GM20431 (cell line): ENCODE results near the gene ROBO1.
"Not testable (repeated sequence)": the region's sequence is repeated elsewhere in the genome, so short reads cannot be mapped to it uniquely, and the experiment has no call there.

Source experiments
- in situ Hi-C: fragments of 300-500 bp; cut with MseI, MboI; formaldehyde crosslinking; loops from one replicate; pipeline ENCODE4 v1.15.0; 2020; ENCODE audit warnings: low sequenced_read_pairs; ENCODE audit not compliant: unreplicated experiment

ROBO1 gene

DNA sequence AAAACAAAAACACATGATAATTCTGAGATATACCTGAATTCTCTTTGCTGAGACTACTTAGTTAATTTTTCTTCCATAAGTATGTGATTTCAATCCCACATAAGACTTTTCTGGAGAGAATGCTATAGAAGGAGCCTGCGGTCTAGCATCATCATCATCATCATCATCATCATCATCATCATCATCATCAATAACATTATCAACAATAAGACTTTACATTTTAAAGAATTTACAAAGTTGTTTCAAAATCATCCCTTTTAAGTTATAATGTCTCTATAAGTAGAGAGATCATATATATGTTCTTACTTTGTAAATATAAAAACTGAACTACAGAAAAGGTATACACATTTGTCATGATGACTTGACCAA lies 965.3 kb downstream of the ROBO1 start:
- in situ Hi-C loops, result no loop called here

DNA sequence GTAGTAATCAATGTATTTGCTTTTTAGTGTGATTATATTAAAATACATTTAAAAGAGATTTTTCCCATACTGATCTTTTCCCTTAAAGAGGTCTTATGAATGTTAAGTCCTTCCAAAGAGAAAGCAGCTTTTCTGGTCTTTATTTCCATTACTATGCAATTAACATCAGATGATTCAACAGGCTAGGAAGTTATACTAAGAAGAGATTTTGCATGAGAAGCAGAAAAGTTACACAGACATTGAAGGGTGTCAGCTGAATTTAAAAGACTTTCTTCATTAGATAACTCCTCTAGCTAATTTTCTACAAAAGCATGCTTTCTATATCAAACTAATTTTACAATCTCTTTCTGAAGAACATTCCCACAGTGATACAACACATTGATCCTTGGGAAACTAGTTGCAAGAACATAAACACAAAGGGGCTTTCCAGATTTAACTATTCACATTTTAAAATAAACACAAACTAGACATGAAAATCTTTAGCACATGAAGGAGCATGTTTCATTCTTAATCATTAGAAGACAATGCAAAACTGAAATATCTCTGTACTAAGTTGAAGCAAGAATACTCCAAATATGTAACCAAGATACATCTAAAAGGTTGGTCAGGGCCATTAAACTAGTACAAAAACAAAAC lies 965.8 kb downstream of the ROBO1 start:
- in situ Hi-C loops, result no loop called here

DNA sequence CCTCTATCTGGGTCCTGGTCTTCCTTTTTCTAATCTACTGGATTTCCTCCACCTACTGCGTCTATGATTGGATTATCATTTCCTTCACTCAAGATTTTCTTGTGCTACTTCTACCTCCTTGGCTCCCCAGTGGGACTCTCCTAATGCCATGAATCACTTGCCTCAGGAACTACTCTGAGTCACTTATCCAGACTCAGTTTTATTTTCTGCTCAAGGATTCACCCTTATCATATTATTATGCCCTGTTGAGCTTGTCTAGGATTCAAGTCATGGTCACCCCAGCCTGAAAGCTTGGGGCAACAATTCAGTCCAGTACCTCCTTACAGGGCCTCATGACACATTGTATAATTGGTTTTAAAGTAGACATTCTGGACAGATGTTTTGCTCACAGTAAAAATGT lies 968.1 kb downstream of the ROBO1 start:
- in situ Hi-C loops, result no loop called here

- in situ Hi-C loops, result no loop called here
Measured at GRCh38 chr3:78798266-78798832, 969.4 kb downstream of the ROBO1 start.

GRCh38 chr3:78794431-78794830 lies 973.4 kb downstream of the ROBO1 start:
- in situ Hi-C loops, result no loop called here

GRCh38 chr3:78792733-78793132 lies 975.1 kb downstream of the ROBO1 start:
- in situ Hi-C loops, result no loop called here

DNA sequence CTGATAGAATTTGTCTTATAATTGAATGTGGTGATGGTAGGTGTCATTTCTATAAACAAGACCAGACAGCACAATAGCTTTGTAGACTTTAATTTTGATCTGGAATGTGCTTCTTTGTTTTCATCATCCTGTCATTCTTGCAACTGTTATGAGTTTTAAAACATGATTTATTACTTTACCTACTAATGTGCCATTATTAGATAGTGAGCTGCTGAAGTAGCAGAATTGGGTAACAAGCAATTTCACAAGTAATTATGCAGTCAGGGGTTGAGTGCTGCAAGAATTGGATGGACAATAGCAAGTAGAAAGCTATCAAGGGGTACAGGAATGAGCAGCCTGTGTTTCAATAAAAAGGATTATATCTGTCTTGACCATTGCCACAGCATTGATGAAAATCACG lies 975.6 kb downstream of the ROBO1 start:
- in situ Hi-C loops, result no loop called here

DNA sequence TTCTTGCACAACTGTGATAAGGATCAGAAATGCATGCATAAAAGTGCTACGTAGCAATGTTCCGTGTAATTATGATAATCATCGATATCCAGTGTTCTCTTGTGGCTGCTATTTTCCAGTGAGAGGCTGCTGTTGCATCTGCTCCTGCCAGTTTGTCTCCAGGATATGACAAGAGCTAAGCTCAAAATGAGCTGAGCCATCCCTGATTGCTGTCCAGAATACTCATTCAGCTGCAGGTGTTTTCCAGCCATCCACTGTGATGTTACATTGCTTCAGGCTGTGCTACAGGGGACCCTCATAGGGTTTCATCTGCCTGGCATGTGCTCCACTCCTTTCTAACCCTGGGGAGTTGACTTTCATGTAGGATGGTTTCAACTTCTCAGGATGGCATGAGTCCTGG lies 976.0 kb downstream of the ROBO1 start:
- in situ Hi-C loops, result no loop called here

GRCh38 chr3:78788839-78789238 lies 979.0 kb downstream of the ROBO1 start:
- in situ Hi-C loops, result no loop called here

GRCh38 chr3:78785004-78785403 lies 982.8 kb downstream of the ROBO1 start:
- in situ Hi-C loops, result no loop called here

DNA sequence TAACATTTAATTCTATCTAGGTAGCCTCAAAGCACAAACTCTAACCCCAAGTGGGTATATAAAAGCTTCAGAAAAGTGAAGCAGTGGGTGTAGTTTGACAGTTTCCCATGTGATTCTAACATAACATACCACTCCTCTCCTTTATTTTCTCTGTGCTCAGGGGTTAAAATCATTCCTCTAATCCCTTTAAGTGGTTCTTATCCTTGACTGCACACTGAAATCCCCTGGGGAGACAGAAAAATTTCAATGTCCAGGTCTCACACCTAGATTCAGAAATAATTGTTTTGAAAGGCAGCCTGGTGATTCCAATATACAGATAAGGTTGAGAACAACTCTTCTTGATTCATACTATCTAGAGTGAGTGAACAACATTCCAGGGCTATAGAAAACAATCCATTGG lies 986.4 kb downstream of the ROBO1 start:
- in situ Hi-C loops, result no loop called here

GRCh38 chr3:78765671-78766485 lies 1001.9 kb downstream of the ROBO1 start:
- in situ Hi-C loops, result no loop called here

DNA sequence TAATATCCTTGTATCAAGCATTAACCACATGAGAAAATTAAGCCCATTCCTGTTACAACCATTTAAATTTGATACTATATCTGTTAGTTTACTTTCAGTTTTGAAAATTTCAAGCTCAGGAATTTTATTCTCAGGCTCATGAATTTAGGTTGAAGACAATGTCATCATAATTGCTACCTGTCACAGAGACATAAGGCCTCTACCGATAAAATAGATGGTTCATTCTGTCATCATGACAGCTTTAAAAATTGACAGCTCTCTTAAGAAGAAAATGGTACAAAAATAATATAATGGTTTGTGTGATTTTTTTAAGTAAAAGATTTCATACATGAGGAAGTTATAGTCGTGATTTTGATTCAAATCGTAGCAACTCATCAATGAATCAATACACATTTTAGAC lies 1003.2 kb downstream of the ROBO1 start:
- in situ Hi-C loops, result no loop called here

GRCh38 chr3:78762121-78762520 lies 1005.7 kb downstream of the ROBO1 start:
- in situ Hi-C loops, result no loop called here

GRCh38 chr3:78761126-78761525 lies 1006.7 kb downstream of the ROBO1 start:
- in situ Hi-C loops, result no loop called here

GRCh38 chr3:78757731-78758130 lies 1010.1 kb downstream of the ROBO1 start:
- in situ Hi-C loops, result no loop called here

DNA sequence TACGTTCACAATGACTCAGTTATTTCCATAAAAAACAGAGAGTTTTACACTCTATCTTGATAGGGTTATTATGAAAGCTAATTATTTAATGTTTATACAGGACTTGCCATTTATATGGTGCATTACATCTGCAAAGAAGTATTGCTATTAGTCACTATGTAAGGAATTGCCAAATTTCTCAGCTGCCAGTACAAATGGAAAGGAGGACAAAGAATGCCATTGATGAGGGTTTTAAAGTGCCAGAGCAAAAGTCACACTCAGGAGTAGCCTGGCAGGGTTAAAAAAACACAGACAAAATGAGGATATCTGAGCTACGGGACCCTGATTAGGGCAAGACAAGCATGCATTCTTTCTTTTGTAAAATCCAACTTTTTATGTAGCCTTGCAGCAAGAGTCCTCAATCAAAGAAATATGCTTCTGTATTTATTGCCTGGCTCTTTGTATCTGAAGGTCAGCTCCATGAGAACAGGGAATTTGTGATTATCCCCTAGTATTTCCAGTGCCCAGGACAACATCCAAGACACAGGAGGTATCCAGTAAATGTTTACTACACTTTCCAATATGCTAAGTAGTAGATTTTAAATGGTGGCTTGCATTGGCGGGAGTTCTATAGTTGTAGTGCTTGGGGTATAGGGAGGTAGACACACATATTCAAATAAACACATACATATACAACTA lies 1013.6 kb downstream of the ROBO1 start:
- in situ Hi-C loops, result no loop called here

- in situ Hi-C loops, result no loop called here
Measured at GRCh38 chr3:78751266-78751665, 1016.5 kb downstream of the ROBO1 start.

GRCh38 chr3:78750291-78750690 lies 1017.5 kb downstream of the ROBO1 start:
- in situ Hi-C loops, result not testable (repeated sequence)

DNA sequence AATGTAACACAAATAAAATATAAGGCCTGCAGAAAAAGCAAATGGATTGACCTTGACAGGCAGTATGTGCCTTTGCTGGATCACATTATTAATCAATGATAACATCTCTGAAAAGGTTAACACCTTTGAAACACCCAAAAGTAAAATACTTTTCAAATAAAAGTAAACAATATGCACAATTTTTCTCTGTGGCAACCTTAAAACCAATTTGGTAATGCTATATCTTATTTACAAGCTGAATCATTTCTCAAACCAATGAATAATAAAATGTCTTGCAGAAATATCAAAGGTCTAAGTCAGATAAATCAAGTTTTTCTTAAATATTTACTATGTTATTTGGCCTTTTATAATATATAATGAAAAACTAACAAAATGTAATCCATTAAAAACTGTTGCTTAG lies 1018.7 kb downstream of the ROBO1 start:
- in situ Hi-C loops, result no loop called here

- in situ Hi-C loops, result no loop called here
Measured at GRCh38 chr3:78745847-78746246, 1022.0 kb downstream of the ROBO1 start.
